ENCODE data around the gene LILRB1.

The LILRB1 gene

DNA sequence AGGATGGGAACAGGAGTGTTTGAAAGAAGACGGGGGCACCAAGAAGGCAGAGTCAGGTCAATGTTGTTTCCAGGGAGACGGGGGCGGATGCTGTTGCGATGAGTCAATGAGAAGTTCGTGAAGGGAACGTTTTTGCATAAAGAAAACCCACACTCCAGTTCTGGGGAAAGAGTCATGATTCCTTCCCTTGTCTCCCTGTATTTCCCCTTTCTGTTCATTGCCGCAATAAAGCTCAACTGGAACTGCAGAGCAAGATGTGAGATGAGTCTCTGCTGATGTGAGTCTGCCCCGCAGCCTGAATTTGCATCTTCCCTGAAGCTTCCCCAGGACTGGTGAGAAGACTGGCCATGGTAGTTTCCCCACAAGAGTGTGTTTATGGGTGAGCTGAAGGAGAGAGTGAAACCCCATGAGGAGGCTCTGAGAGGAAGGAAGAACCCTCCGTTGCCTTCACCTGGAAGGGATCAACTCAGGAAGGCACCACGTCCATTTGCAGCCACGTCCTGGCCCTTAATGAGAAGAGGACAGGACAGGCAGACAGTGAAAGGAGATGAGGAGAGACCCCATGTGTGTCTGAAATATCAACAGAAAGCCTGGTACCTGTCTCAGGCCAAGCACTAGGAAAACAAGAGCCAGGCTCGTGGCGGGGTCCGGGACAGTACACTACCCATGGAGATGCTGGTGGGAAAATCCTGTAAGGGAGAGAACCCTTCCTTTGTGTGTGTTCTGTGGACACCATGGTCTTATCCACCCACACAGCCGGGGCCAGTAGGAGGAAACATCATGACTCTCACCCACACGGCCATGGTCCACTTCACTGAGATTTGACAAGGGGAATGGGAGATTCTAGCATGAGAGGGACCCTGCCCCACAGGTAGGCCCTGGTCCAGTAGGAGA is 23.1 kb upstream of the LILRB1 start:
- no peak overlapping the region for H3K4me3 ChIP-seq (ENCODE audit: low read length)
- no peak for DNase-seq (ENCODE audit: low read depth)
- TF ChIP-seq CTCF (conservative IDR thresholded peaks at IDR 0.05; ENCODE audit: low read length) = no peak

DNA sequence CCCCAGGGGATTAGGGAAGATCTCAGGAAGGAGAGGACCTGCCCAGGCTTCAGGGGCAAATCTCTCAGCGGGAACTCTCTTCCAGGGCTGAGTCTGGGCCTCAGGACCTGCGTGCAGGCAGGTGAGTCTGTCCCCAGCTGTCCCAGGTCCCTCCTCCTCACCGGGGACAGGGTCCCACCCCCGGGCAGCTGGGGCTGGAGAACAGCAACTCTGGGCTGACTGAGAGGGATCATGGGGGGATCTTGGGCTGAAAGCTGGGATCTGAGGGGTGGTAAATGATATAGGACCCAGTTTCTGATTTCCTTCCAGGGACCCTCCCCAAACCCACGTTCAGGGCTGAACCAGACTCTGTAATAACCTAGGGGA is 22.5 kb upstream of the LILRB1 start:
- H3K4me3 ChIP-seq (ENCODE audit: low read length) = no peak overlapping the region
- DNase-seq (ENCODE audit: low read depth) = no peak
- TF ChIP-seq CTCF (conservative IDR thresholded peaks at IDR 0.05; ENCODE audit: low read length) = no peak

DNA sequence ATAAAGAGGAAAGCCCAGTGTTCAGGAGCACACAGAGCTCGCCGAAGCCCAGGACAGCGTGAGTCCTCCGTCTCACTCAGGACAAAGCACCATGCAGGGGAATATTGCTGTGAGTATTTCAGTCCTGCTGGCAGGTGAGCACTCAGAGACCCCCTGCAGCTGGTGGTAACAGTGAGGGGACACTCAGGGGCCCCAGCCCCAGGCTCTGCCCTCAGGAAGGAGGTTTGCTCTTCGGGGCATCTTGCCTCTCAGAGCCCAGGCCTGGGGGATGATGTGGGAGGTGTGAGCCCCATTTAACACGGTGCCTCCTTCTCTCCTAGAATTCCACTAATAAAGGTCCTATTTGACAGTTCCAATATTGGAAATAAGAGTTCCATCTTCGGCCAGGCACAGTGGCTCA is 22.1 kb upstream of the LILRB1 start:
- H3K4me3 ChIP-seq (ENCODE audit: low read length) = no peak overlapping the region
- DNase-seq (ENCODE audit: low read depth) = no peak
- TF ChIP-seq CTCF (conservative IDR thresholded peaks at IDR 0.05; ENCODE audit: low read length) = no peak

DNA sequence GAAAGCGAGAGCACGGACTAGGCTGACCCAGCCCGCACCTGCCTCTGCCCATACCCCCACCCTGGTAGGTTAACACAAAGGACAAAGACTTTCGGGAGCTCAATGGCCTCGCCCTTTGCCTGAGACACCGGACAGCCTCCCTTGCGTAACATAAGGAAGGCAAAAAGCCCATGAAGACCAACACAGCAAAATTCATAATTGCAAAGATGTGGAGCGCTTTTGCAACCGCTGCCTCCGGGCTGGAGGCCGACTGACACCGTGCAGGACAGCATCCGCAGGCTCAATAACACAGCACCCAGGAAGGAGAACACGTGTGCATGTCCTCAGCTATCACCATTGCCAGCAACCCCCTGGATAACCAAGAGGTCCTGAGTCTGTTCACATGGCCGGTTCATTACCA is 21.5 kb upstream of the LILRB1 start:
- no peak for TF ChIP-seq CTCF (conservative IDR thresholded peaks at IDR 0.05; ENCODE audit: low read length)
- DNase-seq (ENCODE audit: low read depth) = no peak
- no peak overlapping the region for H3K4me3 ChIP-seq (ENCODE audit: low read length)

- no peak overlapping the region for H3K4me3 ChIP-seq (ENCODE audit: low read length)
- TF ChIP-seq CTCF (conservative IDR thresholded peaks at IDR 0.05; ENCODE audit: low read length) = no peak
- DNase-seq (ENCODE audit: low read depth) = no peak
Measured at GRCh38 chr19:54609356-54609791, 20.9 kb upstream of the LILRB1 start.

GRCh38 chr19:54612428-54612827 is 17.9 kb upstream of the LILRB1 start:
- DNase-seq (ENCODE audit: low read depth) = no peak
- no peak for TF ChIP-seq CTCF (conservative IDR thresholded peaks at IDR 0.05; ENCODE audit: low read length)

GRCh38 chr19:54614726-54615125 is 15.6 kb upstream of the LILRB1 start:
- TF ChIP-seq CTCF (conservative IDR thresholded peaks at IDR 0.05; ENCODE audit: low read length) = no peak
- no peak overlapping the region for H3K4me3 ChIP-seq (ENCODE audit: low read length)
- no peak for DNase-seq (ENCODE audit: low read depth)

More at GRCh38 chr19:54612428-54612827, 17.9 kb upstream of the LILRB1 start:
- H3K4me3 ChIP-seq (ENCODE audit: low read length) = no peak overlapping the region

Data from AG10803 (cell line).